ENCODE results near the gene C9orf78.

C9orf78 gene

DNA sequence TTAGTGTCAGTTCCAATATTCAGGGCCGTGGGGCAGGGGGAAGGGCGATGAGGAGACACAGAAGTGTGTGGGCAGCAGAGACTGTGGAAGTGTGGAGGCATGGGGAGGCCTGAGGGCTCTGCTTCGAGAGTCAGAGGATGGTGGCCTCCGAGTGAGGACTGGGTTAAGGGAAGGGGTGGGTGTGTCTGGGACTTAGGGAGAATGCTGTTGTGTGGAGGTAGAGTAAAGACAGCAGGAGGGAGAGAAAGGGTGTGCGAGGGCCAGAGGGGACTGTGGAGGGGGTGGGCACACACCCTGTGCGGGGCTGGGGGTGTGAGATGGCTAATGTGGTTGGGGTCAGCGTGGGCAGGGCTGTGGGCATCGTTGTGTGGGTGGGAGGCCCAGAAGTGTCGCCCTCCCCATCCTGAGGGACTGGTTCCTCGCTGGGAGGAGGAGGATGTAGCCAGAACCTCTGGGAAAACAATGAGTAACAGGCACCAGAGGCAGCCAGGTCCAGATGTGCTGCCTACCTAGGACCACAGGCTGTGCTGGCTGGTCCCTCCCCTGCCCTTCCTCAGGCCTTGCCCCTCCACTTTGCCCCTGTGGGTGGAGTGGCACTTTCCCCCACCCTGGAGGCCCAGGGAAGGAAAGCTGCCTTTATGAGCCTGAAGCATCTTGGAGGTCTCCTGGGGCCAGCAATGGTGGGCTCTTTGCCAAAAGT, 4.4 kb upstream of the C9orf78 start:
- no peak for DNase-seq

- no peak for DNase-seq
Measured at GRCh38 chr9:129838707-129839259, 3.7 kb upstream of the C9orf78 start.

DNA sequence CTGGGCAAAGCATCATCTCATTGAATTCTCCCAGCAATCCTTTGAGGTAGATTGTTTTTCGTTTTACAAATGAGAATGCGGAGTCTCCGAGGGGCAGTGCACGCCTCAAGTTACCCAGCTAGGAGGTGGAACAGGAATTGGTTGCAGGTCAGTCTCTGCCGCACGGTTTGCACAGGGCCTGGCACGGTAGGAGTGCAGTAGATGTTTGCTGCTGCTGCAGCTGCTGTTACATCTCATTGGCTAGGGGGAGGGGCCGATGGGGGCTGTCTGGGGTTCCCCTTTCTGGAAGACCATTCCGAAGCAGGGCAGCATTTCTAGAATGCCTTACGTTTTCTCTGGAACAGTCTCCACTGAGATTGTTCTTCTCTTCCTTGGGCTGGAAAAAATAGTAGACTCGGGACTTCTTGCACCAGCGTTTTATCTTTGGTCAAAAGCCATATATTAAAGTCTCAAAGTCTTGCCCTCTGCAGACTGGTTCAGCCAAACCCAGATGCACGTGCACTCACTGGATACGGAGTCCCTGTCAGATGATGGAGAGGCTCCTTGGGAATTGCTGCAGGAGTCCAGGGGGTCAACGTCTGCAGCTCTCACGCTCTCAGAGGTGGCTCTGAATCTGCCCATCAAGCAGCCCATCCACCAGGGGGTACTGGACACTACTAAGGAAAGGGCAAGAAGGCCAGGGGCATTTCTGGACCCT, 1.4 kb upstream of the C9orf78 start:
- peak; percentile 81 for DNase-seq

DNA sequence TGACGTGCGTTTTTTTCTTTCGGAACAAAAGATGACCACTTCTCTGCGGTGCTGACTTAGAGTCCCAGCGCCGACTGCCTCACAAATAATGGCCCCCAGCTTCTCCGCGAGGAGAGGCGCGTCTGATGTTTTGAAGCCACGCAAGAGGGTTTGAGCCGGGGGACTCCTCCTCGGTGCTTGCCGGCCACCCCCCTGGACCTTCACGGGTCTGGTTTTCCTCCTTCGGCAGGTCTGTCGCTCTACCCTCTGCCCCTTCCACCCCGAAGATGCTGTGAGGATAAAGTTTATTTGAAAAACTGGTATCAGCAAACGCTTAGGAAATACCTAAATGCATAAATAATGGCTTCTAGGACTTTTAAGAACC, 767 bp upstream of the C9orf78 start:
- no peak for DNase-seq

GRCh38 chr9:129834489-129835127, 467 bp downstream of the C9orf78 start:
- DNase-seq, result peak; percentile 79

- DNase-seq, result no peak
Measured at GRCh38 chr9:129832982-129833381, 2.1 kb downstream of the C9orf78 start.

GRCh38 chr9:129828969-129829368, 6.1 kb downstream of the C9orf78 start:
- DNase-seq, result no peak

GRCh38 chr9:129828051-129828450, 7.0 kb downstream of the C9orf78 start:
- DNase-seq, result no peak

DNA sequence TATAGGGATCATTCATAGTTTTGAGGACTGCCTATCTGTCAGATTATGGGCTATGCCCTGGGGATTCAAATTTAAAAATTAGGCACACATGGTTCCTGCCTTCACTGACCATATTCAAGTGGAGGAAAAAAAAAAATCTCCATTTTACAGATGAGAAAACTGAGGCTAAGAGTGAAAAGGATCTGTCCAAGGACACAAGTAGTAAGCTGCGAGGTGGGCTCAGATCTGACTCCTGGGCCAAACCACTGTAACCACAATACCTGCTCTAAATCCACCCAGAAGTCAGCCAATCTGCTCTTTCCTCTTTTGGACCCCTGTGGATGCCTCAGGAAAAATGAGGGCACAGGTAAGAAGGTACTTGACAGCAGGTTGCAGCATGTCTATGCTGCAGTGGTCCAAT, 8.3 kb downstream of the C9orf78 start:
- DNase-seq, result no peak

DNA sequence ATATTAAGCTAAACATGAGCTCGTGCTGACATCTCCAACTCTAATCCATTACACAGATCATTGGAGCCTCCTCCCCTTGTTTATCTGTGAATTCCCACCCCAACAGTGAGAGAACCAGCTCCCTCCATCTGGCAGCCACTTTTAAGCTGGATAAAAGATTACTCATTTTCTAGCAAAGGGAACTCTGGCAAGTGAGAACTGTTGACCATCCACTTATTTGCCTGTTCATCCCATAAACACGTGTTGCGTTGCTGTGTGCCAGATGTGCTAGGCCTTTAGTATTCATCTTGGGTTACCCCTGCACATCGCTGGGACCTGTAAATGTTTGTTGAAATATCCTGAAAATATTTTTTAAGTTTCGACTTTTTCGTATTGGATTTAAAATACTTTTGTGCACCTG, 8.7 kb downstream of the C9orf78 start:
- no peak for DNase-seq

- DNase-seq, result peak; percentile 97
Measured at GRCh38 chr9:129823935-129824601, 11.0 kb downstream of the C9orf78 start, which contains the start of gene TOR1A. TOR1A (minus strand) TSS chr9:129824136; CDS start chr9:129824085, 51 bp downstream.

DNA sequence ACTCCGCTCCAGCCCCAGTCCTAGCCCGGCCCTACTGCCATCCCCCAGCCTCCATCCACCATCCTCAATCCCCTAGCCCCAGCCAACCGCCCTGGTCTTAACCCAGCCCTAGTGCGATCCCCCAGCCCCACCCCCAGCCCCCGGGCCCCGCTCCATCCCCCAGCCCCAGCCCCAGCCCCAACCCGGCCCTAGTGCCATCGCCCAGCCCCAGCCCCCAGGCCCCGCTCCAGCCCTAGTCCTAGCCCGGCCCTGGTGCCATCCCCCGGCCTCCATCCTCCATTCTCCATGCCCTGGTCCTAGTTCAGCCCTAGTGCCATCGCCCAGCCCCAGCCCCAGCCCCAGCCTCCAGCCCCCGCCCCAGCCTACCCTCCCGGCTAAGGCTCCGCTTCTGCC, 11.5 kb downstream of the C9orf78 start:
- no peak for DNase-seq

- peak; percentile 68 for DNase-seq
Measured at GRCh38 chr9:129822898-129823541, 12.1 kb downstream of the C9orf78 start.

GRCh38 chr9:129816501-129817435, 18.3 kb downstream of the C9orf78 start:
- no peak for DNase-seq

DNA sequence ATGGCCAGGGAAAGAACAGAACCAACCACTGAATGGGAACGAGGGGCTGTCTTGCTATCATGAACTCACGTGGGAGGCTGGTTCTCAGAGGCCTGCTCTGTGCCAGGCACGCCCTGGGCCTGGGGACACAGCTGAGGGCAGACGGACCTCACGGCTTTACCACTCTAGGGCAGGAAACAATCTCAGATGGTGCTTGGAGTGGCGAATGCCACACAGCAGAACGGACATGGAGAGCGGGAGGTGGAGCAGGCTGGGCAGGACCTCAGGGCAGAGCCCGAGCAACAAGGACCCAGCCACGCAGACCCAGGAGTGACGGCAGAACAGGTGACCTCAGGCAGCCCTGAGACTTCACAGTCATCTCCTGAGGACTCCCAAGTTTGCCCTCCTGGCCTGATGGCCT, 19.8 kb downstream of the C9orf78 start:
- DNase-seq, result no peak

GRCh38 chr9:129814432-129815223, 20.4 kb downstream of the C9orf78 start:
- DNase-seq, result no peak

GRCh38 chr9:129813661-129814060, 21.4 kb downstream of the C9orf78 start:
- no peak for DNase-seq

DNA sequence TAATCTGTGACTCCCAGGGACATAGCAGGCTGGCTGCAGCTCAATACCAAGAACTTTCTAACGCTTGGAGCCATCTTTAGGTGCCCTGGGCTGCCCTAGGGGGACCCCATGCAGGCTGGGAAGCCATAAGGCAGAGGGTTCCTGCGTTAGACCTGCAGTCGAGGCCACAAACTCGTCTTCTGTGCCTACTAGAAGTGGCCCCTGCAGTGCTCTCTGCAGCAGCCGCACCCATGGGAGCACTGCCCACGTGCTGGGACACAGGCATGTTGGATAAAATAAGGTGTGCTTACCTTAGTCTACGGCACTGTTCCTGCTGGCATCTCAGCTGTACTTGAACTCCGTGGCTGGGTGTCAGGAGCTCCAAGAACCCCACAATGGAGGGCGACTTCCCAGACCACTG, 22.7 kb downstream of the C9orf78 start:
- DNase-seq, result no peak

GRCh38 chr9:129811967-129812363, 23.1 kb downstream of the C9orf78 start:
- DNase-seq, result no peak

GRCh38 chr9:129810788-129811187, 24.3 kb downstream of the C9orf78 start:
- no peak for DNase-seq

GRCh38 chr9:129810116-129810515, 25.0 kb downstream of the C9orf78 start:
- DNase-seq, result no peak
